GM23248 (cell line): Measurements from ENCODE around the gene TMEM187.

Experiments used
- EZH2 ChIP-seq: fragments of 200-600 bp; sonication (generic); IDR thresholded peaks from 2 replicates; pipeline ENCODE4 v1.6.1; 2018; ENCODE audit warnings: antibody characterized with exemption, mild to moderate bottlenecking; ENCODE audit not compliant: insufficient read depth, poor library complexity, severe bottlenecking
- EZH2phosphoT487 ChIP-seq: fragments of 200-600 bp; sonication (generic); IDR thresholded peaks from 2 replicates; pipeline ENCODE4 v1.6.1; 2018; ENCODE audit warnings: antibody characterized with exemption, moderate library complexity, mild to moderate bottlenecking, low read depth; ENCODE audit not compliant: insufficient read depth

GRCh38 chrX:153939573-153939972, 33.0 kb upstream of the TMEM187 start:
- TF ChIP-seq EZH2 (no peak), EZH2phosphoT487 (no peak)
